Measurements from ENCODE around the gene KCNK15.

GRCh38 chr20:44704551-44704971, 41.1 kb upstream of the KCNK15 start:
- TF ChIP-seq CTCF (IDR thresholded peaks at IDR 0.05) = no peak
- no peak for TF ChIP-seq ZFX (IDR thresholded peaks at IDR 0.05; ENCODE audit: borderline replicate concordance)
